HG03469 (cell line): ENCODE measurements around the gene NDST4.

Experiments
- ATAC-seq: cut with Tn5 transposase; IDR thresholded peaks from one replicate; pipeline ENCODE4 v1.9.1; 2021; ENCODE audit warnings: mild to moderate bottlenecking, moderate library complexity, moderate number of reproducible peaks; ENCODE audit not compliant: unreplicated experiment

The NDST4 gene

DNA sequence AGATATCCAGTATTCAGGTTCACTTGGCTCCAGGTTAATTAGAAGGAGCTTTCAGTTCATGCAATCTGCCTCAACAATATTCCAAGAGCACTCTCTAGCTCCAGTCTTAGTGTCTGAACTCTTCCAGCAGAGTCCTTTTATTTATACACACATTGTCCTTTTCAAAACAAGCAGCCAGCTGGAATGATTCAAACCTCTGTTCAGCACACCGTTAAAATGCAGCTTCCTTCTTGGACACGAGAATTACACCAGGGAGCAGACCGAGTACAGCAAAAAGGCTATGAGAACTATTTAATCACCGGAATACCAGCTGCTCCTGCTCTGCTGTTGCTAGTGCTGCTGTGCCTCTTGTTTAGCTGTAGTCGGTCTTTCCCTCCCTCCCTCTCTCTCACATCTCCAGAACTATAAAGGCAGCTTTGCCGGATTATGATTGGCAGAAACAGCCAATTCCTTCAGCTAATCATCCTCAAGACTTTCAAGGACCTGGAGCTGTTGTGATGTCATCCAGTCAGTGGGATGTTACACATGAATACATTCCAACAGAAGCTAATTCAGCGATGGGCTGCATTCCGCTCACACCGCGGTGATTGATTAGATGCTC lies at the start of gene NDST4:
NDST4 (minus strand) TSS at position 115 of the 601 bp plus-strand sequence. CDS start 36,584 bp downstream, outside the sequence.
- ATAC-seq: no peak

DNA sequence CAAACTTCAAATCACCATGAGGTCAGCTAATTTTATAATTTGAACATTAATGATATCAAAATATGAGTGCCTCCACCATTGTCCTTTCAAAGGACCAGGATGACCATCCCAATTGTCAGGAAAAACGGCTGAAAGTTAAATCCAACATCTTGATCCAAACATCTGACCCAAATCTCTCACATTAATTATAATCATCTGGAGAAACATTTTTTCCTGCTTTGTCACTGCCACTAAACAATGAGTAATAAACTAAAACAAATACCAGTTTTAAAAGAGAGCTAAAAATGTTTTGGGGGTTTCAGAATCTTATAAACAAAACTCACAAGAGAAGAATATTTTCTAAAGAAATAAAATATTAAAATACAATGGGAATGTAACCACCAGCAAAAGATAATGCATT lies 45.7 kb upstream of the NDST4 start:
- no peak for ATAC-seq

DNA sequence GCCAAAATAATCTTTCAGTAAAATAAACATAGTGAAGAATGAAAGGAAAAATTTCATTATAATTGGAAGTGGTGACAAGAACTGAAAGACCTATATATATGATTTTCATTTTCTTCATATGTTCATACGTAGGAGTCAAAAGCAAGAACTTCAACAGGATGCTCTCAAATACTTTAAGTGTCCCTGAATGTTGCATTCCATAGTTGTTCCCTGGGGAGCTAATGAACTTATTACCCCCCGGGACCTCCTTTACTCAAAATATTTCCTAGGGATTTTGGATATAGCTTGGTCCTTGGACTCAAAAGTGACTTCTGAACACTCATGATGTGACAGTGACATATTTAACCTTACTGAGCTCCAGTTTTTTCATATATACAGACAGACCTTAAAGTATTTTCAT lies 44.9 kb upstream of the NDST4 start:
- no peak for ATAC-seq

DNA sequence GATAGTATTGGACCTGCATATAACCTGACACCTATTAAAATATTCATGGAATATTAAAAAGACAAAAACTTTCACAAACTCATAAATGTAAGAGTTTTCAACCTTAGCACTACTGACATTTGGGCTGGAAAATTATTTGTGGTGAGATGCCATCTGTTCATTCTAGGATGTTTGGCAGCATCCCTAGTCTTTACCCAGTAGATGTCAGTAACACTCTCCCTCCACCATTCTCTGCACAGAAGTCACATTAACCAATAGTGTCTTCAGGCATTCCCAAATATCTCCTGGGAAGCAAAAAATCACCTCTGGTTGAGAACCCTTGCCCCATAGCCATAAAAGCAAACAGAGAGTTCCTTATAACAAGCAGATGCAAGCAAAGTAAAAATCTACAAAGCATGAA lies 41.4 kb upstream of the NDST4 start:
- no peak for ATAC-seq

DNA sequence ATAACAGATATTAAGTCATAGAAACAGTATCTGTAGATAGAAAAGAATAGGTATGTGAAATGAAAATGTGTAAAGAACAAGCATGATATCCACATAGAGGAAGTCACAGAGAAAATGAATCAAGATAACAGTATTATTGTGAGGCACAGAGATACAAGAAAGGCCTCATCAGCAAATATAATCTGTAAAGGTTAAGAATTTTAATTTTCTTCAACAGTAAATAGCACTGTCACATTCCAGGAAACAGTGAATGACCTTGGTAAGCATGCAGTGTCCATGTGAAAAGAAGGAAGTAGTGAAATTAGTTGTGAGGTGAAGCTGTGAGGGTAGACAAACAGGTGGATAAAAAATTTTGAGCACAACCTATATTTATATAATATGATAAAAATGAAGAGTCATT lies 39.5 kb upstream of the NDST4 start:
- ATAC-seq: no peak

DNA sequence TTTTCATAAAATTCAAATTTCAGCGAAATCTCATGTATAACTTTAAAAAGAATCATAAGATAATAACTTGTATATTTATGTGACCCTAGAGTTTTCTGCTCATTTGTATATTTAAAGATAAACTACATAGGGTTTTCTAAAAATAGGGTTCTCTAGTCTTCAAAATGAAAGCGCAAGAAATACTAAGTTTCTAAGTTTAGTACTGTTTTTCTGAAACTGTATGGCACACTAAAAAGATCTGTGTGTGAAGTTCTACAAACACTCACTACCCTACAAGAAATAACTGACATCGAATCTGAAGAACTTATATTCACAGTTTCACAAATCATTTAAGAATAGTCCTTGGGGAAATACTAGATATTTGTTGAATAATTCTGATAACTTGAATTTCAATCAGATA lies 38.7 kb upstream of the NDST4 start:
- ATAC-seq: peak; percentile 49

DNA sequence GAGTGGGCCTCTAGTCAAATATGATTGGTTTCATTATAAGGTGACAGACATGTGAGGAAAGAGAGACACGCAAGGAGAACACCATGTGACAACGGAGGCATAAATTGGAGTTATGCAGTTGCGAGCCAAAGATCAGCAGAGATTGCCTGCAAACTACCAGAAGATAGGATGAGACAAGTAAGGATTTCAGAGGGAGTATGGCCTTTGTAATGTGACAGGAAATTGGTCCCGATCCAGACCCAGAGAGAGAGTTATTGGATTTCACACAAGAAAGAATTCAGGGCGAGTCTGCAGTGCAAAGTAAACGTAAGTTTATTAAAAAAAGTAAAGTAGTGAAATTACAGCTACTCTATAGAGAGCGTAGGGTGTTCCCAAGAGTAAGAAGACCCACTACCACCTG lies 35.7 kb upstream of the NDST4 start:
- no peak for ATAC-seq

DNA sequence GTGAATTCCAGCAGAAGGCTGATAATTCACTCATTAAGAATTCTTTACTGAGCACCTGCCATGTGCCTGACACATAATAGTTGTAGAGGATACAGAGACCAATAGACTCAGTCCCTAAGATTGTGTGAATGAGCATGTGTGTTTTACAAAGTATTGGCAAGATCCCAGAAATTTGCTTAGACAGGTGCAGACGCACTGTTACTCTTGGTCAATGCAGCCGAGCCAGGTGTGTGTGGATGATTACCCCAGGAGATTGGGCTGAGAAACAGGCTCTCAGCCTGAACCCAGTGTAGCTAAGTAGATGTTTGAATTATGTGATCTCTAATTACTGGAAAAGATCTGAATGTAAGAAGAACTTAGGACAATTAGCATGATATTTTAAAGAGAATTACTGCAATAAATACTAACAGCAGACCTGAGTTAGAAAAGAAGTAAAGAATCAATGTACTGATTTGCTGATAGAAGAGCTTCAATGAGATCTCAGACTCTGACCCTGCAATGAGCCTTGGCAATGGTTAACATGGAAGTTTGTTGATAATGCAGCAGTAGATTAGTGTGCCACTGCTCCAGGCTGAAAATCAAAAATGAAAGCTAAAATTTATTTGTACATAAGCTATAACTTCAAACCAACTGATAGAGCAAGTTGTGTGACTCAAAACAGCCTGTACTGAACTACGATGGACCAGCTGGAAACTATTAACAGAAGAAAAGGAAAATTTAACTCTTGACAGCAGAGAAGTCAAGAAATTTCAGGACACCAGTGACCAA lies 32.2 kb upstream of the NDST4 start:
- no peak for ATAC-seq

DNA sequence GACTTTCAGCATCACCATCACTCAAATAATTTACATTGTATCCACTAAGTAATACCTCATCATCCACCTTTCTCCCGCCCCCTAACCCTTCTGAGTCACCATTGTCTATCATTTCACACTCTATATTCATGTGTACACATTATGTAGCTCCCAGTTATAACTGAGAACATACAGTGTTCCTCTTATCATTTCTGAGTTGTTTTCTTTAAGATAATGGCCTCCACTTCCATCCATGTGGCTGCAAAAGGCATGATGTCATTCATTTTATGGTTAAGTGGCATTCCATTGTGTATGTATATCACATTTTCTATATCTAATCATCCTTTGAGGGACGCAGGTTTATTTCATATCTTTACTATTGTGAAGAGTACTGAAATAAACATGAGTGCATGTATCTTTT lies 14.6 kb upstream of the NDST4 start:
- no peak for ATAC-seq

DNA sequence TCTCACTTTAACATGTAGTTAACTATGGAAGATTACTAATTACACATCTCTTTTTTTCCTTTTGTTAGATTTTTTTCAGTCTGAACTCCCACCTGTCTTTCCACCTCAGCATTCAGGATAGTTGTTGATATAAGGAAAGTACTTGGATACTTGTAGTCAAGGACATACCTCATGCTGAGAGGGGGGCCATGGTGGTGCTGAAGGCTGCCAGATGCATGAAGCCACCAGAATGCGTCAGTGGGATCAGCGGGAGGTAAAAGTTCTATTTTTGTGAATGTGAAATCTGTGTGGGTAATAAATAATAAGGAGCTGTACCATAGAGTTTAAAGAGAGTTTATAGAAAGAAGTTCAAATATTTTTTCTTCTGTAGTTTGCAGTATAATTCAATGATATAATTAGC lies 13.1 kb upstream of the NDST4 start:
- ATAC-seq: no peak

DNA sequence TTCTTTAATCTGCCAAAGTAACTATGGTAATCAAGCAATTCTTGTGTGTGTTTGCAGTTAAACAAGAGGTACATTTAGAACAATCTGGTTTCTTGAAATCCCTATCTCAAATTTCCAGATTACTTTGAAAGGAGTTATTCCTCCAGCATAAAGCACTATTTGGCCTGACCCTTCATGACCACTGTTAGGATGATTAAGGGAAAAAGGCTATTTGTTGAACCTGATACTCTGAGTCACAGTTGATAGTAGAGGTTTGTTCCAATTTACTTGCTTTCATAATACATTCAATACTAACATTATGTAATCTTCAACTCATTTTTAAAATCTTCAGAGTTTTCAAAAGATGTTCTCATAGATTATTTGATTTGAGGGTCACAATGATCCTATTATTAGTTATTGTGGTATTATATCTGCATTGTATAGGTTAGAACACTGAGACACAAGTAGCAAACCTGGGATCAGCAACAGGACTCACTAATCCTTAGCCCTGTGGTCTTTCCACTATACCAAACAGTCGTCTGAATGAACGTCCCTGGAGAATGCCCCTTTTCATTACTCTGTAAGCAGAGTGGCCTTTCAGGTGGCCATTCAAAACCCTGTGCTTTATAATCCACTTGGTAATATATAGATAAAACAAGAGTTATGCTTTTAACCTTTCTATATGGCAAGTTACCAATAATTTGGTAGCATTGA lies 8.1 kb upstream of the NDST4 start:
- no peak for ATAC-seq

DNA sequence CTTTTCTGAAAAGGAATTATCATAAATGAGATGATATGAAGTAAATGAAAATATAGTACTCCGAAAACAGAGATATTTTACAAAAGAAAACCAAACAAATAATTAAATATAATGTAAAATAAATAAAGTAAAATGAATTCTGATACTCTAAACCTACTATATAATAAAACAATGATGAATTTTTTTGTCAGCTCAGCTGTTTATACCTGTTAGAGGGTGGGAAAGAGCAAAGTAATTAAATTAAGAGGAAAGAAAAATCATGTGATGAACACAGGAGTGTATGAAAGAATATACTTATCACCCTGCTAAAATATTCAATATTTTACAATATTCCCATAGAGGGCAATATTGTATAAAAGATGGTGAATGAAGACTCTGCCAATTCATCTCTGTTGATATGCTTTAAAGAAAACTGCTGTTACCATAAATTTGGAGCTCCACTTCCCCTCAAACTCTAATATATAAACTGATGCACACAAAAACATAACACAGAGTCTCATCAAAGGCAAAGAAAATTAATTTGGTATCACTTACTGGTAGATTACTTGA lies 6.5 kb upstream of the NDST4 start:
- no peak for ATAC-seq

DNA sequence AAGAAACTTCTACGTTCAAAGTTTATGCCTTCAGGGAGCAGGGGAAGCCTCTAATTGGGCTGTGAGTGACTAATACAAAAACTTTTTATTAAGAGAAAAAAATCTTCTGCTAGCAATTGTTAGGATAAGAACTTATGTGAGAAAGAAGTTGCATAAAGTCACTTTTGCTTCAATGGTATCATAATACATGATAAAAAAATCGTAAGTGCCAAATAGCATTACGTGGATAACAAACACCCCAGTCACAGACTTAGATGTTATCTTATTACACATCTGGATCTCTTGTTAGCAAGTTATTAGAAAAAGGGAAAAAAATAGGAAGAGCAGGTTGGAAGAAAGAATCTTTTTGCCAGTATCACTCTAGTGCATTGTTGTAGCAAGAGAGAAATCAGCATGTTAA lies 4.2 kb upstream of the NDST4 start:
- ATAC-seq: no peak

DNA sequence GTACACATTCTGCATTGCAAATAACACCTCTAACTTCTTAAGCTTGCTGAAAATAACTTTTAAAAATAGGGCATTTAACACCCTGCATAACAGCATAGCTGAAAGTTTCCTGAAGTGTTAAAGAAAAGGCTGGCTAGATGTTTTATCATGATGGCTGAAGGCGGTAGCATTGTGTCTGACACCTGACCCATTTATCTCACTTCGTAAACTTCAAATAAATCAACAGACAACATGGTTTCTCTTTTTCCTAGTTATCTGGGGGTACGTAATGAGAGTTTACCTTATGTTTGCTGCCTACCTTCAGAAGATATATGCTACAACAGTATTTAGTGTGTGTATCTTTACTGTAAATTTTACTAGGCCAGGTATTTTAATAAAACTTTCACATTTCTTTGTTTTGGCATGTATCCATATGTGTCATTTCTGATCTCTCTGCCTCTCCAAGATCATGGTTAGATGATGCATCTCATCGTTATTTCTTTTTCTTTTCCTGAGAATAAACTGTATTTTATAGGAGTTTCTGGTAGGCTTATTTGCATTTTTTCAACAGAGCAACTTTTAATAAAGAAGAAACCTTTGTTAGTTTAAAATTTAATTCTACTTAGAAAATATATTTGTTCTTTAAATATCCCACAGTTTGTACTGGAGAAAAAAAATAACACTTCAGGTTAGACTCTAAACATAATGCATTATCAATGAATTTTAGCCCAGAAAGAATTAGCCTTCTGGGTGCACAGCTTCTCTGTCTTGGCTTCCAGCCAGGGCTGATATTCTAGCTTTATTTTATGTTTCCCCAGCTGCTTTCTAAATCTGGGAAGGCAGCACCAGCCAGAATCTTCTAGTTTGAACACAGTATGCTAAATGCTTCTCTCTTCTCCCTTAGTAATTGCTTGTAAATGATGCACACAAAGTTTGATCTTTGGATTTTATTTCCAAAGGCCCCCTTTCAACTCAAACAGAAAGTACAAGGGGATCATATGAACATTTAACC lies 2.9 kb downstream of the NDST4 start:
- no peak for ATAC-seq

DNA sequence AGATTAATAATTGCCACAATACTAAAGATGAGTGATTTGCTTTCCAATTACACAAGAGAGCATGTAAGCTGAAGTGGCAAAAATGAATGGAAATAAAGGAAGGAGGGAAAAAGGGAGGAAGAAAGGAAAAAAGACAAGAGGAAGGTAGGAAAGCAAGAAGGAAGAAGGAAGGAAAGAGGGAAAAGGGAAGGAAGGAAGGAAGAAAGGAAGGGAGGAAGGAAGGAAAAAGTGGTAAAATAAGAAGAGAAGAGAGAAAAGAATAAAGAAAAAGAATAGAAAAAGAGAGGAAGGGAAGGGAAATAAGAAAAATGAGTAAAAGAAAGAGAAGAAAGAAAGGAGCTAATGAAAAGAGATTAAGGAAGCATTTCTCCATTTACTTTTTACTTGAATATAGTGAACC lies 4.6 kb downstream of the NDST4 start:
- ATAC-seq: no peak

DNA sequence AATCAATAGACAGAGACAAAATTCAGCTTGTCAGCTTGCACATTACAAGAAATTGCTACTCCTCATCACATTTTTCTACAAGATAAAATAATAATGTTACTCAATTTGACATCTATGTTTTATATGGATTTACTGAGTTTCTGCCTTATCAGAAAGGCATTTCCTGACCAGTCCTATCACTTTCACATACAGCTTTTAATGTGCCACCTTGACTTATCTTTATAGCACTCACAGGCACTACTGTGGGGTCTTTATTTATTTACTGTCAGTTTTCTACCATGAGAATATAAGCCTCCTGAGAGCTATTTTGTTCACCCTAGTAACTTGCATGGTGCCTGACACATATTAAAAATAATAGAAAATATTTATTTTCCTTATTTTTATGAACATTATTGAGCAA lies 6.0 kb downstream of the NDST4 start:
- no peak for ATAC-seq

DNA sequence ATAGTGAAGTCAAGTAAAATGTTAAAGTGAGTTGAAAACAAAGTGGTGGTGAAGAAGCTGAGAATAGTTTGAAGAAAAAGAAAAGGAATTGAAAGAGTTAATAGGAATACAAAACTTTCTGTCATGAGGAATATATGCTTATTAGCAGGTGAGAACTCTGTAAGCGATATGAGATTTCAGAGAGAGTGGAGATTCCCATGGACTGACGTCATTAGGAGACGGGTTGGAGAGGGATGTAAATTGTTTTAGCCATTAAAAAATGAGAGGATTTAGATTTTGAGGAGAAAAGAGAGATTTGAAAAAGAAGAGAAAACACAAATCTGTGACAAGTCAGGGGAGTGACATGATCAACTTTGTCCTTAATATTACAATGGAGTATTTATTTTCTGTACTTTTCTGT lies 11.7 kb downstream of the NDST4 start:
- ATAC-seq: no peak

DNA sequence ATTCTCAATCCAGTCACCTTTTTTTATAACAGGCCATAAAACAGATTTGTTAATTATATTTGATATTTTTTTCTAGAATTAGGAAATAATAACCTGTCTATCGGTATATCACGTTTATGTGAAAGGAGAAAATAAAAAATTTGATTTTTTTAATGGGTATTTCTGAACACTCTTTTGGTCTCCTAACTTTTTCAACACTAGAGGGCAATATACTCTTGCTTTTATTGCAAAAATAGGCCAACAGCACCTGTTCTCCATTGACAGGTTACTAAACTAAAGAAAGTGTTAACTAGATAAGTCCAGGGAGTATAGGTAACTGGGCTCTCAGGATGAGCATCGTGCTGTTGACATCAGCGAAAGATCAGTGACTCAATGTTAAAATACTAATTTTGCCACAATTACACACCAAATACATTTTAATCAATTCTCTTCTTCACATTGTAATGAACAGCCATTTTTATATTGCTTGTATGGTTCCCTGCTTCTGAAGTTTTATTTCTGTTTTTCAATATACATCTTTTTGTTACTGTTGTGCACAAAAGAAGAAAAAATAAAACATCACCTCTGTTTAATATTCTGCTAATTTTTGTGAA lies 22.8 kb downstream of the NDST4 start:
- peak; percentile 82 for ATAC-seq

DNA sequence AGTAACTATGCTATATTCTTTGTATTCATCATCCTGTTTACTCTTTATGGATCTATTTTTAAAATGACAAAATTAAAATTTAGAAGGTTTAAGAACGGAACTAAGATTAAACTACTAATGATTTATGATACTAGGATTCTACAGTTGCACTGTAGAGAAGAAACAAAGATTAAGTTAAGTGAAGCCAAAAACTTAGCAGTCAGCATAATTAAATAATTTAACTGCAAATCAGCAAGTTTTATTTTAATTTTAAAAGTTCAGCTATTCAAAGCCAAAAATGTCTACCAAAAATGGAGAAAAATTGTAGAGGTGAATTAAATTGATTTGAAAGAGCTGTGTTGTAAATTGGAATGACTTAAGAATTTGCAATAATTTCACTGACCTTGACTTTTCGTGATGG lies 30.8 kb downstream of the NDST4 start:
- no peak for ATAC-seq

DNA sequence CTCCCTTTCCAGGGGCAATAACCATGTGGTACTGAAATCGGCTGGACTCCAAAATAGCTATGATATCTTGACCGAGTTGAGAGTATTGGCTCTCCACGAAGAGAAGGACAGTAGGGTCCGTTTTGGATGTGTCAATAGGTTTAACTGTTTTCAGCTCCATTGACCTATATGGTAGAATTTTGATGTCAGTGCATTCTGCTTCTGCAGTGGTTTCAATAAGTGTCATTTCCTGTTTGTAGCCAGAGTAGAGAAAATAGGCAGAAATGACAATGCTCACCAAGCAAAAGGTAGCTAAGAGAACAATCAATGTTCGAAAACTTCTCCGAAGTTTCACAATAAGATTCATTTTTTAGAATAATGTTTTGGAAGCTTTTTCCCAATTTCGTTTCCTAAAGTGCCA lies 36.7 kb downstream of the NDST4 start:
- ATAC-seq: no peak
